ENCODE data around the gene SLC2A9. TPM values are rescaled to one million over a fixed set of nuclear protein-coding genes. Genes with fewer than 3 reads are reported as not detected.

The SLC2A9 gene
- total RNA-seq, 1 experiment from 2014 or later, result 3.5 TPM

DNA sequence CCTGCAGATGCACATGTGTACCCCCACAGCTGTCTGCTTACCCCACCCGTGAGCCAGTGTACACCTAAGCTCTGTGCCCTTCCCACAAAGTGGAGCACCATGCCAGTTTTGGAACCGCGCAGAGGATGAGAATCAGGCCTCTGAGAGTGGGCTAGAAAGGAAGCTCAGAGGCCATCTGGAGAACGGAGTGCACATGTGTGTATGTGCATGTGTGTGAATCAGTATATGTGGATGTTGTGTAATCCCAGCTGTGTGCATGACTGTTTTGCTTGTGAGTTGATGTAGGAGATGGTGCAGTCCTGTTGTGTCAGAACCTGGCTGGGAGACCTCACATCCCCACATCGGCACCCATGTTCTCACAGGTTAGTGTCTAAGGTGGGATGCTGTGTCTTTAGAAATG is 146.9 kb downstream of the SLC2A9 start:
- Histone ChIP-seq H3K9me3 (ENCODE audit: control insufficient read depth, insufficient read depth, low read depth, low read length) (no peaks in the 10 kb centered on the region), H3K36me3 (ENCODE audit: control insufficient read depth, insufficient read depth, low read length) (no peaks in the 10 kb centered on the region), H3K4me3 (ENCODE audit: low read depth in 2 of 2, low read length in 2 of 2) (no peak overlapping the region), H3K27me3 (ENCODE audit: control insufficient read depth, insufficient read depth, low read length) (no peaks in the 10 kb centered on the region), H3K27ac (ENCODE audit: low read length) (no peak overlapping the region), H3K4me1 (ENCODE audit: control insufficient read depth, insufficient read depth, low read length) (no peaks in the 10 kb centered on the region)
- intact Hi-C loops (cut with micrococcal nuclease; ENCODE audit: unreplicated experiment), result no loop called here
- CTCF ChIA-PET, result no interaction called here
- TF ChIP-seq, protein P1, sequence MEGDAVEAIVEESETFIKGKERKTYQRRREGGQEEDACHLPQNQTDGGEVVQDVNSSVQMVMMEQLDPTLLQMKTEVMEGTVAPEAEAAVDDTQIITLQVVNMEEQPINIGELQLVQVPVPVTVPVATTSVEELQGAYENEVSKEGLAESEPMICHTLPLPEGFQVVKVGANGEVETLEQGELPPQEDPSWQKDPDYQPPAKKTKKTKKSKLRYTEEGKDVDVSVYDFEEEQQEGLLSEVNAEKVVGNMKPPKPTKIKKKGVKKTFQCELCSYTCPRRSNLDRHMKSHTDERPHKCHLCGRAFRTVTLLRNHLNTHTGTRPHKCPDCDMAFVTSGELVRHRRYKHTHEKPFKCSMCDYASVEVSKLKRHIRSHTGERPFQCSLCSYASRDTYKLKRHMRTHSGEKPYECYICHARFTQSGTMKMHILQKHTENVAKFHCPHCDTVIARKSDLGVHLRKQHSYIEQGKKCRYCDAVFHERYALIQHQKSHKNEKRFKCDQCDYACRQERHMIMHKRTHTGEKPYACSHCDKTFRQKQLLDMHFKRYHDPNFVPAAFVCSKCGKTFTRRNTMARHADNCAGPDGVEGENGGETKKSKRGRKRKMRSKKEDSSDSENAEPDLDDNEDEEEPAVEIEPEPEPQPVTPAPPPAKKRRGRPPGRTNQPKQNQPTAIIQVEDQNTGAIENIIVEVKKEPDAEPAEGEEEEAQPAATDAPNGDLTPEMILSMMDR (IDR thresholded peaks at IDR 0.05), result no peak
- TF ChIP-seq REST (IDR thresholded peaks at IDR 0.05; ENCODE audit: insufficient read depth in 1 of 2, low read depth in 2 of 2, low read length in 1 of 2) (no peak), POLR2AphosphoS5 (IDR thresholded peaks at IDR 0.05; ENCODE audit: low read depth, low read length) (no peak), SIN3A (IDR thresholded peaks at IDR 0.05; ENCODE audit: borderline replicate concordance, insufficient read depth, low read depth, low read length) (no peak), TCF7L2 (IDR thresholded peaks at IDR 0.05; ENCODE audit: low read depth, low read length) (no peak)
- DNase-seq (ENCODE audit: low read depth, low spot score) (no peak), ATAC-seq (no peak)
- in situ Hi-C loops (cut with HindIII; ENCODE audit: low pct_unique_long_range_greater_than_20kb, low sequenced_read_pairs), result no loop called here
- POLR2A ChIA-PET, result no interaction called here
- no TSS peak for BruUV-seq (replicated peaks)

DNA sequence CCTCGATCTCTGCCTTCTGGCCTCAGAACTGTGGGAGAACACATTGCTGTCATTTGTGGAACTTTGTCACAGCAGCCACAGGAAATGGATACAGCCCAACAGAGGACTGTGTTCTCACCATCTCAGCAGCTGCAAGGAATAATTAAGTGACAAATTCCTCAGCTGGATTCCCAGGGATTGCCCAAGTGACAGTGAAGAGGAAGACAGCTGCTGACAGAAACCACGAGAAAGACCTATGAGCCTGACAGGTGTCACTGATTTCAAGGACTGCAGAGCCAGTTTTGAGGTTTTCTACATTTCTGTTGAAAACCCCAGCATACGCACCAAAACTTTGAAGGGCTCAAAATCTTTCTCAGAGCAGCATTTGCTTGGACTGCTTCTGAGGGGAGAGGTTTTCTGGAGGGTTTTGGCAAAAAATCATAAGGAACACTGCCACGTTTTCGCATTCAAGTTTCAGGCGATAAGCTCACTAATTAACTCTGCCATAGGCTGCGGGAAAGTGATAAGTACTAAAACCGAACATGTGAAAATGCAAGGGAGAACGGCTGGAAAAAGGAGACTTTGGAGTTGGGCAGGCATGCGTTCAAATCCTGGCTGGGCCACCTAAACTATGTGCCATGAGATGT is 151.0 kb downstream of the SLC2A9 start:
- TF ChIP-seq REST (IDR thresholded peaks at IDR 0.05; ENCODE audit: insufficient read depth in 1 of 2, low read depth in 2 of 2, low read length in 1 of 2) (no peak), POLR2AphosphoS5 (IDR thresholded peaks at IDR 0.05; ENCODE audit: low read depth, low read length) (no peak), TCF7L2 (IDR thresholded peaks at IDR 0.05; ENCODE audit: low read depth, low read length) (no peak), SIN3A (IDR thresholded peaks at IDR 0.05; ENCODE audit: borderline replicate concordance, insufficient read depth, low read depth, low read length) (no peak)
- TF ChIP-seq, protein P1 (IDR thresholded peaks at IDR 0.05), result no peak
- BruUV-seq (replicated peaks), result no TSS peak
- POLR2A ChIA-PET, result no interaction called here
- Histone ChIP-seq H3K27ac (ENCODE audit: low read length) (no peak overlapping the region), H3K27me3 (ENCODE audit: control insufficient read depth, insufficient read depth, low read length) (no peaks in the 10 kb centered on the region), H3K36me3 (ENCODE audit: control insufficient read depth, insufficient read depth, low read length) (no peaks in the 10 kb centered on the region), H3K9me3 (ENCODE audit: control insufficient read depth, insufficient read depth, low read depth, low read length) (no peaks in the 10 kb centered on the region), H3K4me3 (ENCODE audit: low read depth in 2 of 2, low read length in 2 of 2) (no peak overlapping the region), H3K4me1 (ENCODE audit: control insufficient read depth, insufficient read depth, low read length) (no peaks in the 10 kb centered on the region)
- intact Hi-C loops (cut with micrococcal nuclease; ENCODE audit: unreplicated experiment) (no loop called here), in situ Hi-C loops (cut with HindIII; ENCODE audit: low pct_unique_long_range_greater_than_20kb, low sequenced_read_pairs) (no loop called here)
- ATAC-seq (no peak), DNase-seq (ENCODE audit: low read depth, low spot score) (no peak)
- CTCF ChIA-PET, result no interaction called here

Data from Panc1 (cell line).